H9 (cell line): ENCODE data around the gene ABCA3. TPM values are rescaled to one million over a fixed set of nuclear protein-coding genes. Genes with fewer than 3 reads are reported as not detected.
A peak's percentile ranks its signal among the peaks of the same experiment; 100 is the strongest.

Experiments used
- DNase-seq: peaks from one replicate; pipeline ENCODE4 v3.0.0-alpha.2; 2017
- H2AFZ ChIP-seq: one replicate; pipeline ENCODE4 v1.6.1; 2013; ENCODE audit warnings: mild to moderate bottlenecking, low read length, control low read depth, moderate library complexity
- H2AK5ac ChIP-seq: 2 replicates; pipeline ENCODE4 v1.6.1; 2013; ENCODE audit warnings: low read length, control low read depth, mixed read lengths; ENCODE audit not compliant: insufficient read length
- H2BK120ac ChIP-seq: one replicate; pipeline ENCODE4 v1.6.1; 2013; ENCODE audit warnings: low read depth, mild to moderate bottlenecking, low read length, control low read depth, inconsistent platforms; ENCODE audit not compliant: poor library complexity, severe bottlenecking
- H2BK12ac ChIP-seq: 2 replicates; pipeline ENCODE4 v1.6.1; 2013; ENCODE audit warnings: low read length, control low read depth, mixed read lengths, low read depth; ENCODE audit not compliant: insufficient read length
- H2BK15ac ChIP-seq: 2 replicates; pipeline ENCODE4 v1.6.1; 2013; ENCODE audit warnings: low read depth, low read length, control low read depth
- H2BK20ac ChIP-seq: one replicate; pipeline ENCODE4 v1.6.1; 2013; ENCODE audit warnings: low read depth, mild to moderate bottlenecking, low read length, control low read depth, inconsistent platforms; ENCODE audit not compliant: poor library complexity, severe bottlenecking
- H2BK5ac ChIP-seq: 2 replicates; pipeline ENCODE4 v1.6.1; 2013; ENCODE audit warnings: low read length, control low read depth, mixed read lengths; ENCODE audit not compliant: insufficient read length
- H3K14ac ChIP-seq: 2 replicates; pipeline ENCODE4 v1.6.1; 2013; ENCODE audit warnings: low read length, control low read depth; ENCODE audit not compliant: insufficient read depth
- H3K18ac ChIP-seq: 2 replicates; pipeline ENCODE4 v1.6.1; 2013; ENCODE audit warnings: low read depth, mild to moderate bottlenecking, mixed read lengths, low read length, control low read depth; ENCODE audit not compliant: insufficient read length
- H3K23ac ChIP-seq: 2 replicates; pipeline ENCODE4 v1.6.1; 2013; ENCODE audit warnings: low read length, control low read depth, mixed read lengths, low read depth; ENCODE audit not compliant: insufficient read length
- H3K23me2 ChIP-seq: 2 replicates; pipeline ENCODE4 v1.6.1; 2013; ENCODE audit warnings: low read depth, mild to moderate bottlenecking, mixed read lengths, low read length, control low read depth; ENCODE audit not compliant: insufficient read length, poor library complexity, severe bottlenecking
- H3K27ac ChIP-seq: 2 replicates; pipeline ENCODE4 v1.5.1; 2013; ENCODE audit warnings: low read length, control low read depth, mixed read lengths, low read depth; ENCODE audit not compliant: insufficient read length
- H3K27me3 ChIP-seq: 2 replicates; pipeline ENCODE4 v1.6.1; 2013; ENCODE audit warnings: low read length, control low read depth, inconsistent platforms; ENCODE audit not compliant: insufficient read depth
- H3K4ac ChIP-seq: 2 replicates; pipeline ENCODE4 v1.6.1; 2013; ENCODE audit warnings: low read depth, mild to moderate bottlenecking, control low read depth, inconsistent platforms, low read length, moderate library complexity
- H3K4me1 ChIP-seq: 2 replicates; pipeline ENCODE4 v1.6.1; 2013; ENCODE audit warnings: low read length, control low read depth, inconsistent platforms; ENCODE audit not compliant: insufficient read depth
- H3K4me2 ChIP-seq: 2 replicates; pipeline ENCODE4 v1.6.1; 2013; ENCODE audit warnings: low read length, control low read depth, mixed read lengths; ENCODE audit not compliant: insufficient read length, insufficient read depth
- H3K56ac ChIP-seq: 2 replicates; pipeline ENCODE4 v1.6.1; 2013; ENCODE audit warnings: low read depth, mild to moderate bottlenecking, mixed read lengths, low read length, control low read depth; ENCODE audit not compliant: insufficient read length
- H3K79me1 ChIP-seq: 2 replicates; pipeline ENCODE4 v1.6.1; 2013; ENCODE audit warnings: low read depth, mild to moderate bottlenecking, moderate library complexity, low read length, control low read depth, inconsistent platforms; ENCODE audit not compliant: insufficient read depth, poor library complexity, severe bottlenecking
- H3K79me2 ChIP-seq: 2 replicates; pipeline ENCODE4 v1.6.1; 2013; ENCODE audit warnings: low read length, control low read depth, inconsistent platforms; ENCODE audit not compliant: insufficient read depth
- H3K9ac ChIP-seq: 2 replicates; pipeline ENCODE4 v1.6.1; 2013; ENCODE audit warnings: low read length, control low read depth, mixed read lengths; ENCODE audit not compliant: insufficient read length; ENCODE audit errors: extremely low read depth
- H3K9me3 ChIP-seq: one replicate; pipeline ENCODE4 v1.6.1; 2013; ENCODE audit warnings: low read depth, low read length, inconsistent platforms; ENCODE audit not compliant: control insufficient read depth
- H3T11ph ChIP-seq: one replicate; pipeline ENCODE4 v1.6.1; 2013; ENCODE audit warnings: mild to moderate bottlenecking, low read length, control low read depth, inconsistent platforms
- H4K20me1 ChIP-seq: one replicate; pipeline ENCODE4 v1.6.1; 2013; ENCODE audit not compliant: control insufficient read depth, insufficient read length, insufficient read depth
- H4K5ac ChIP-seq: 2 replicates; pipeline ENCODE4 v1.6.1; 2013; ENCODE audit warnings: low read depth, mild to moderate bottlenecking, mixed read lengths, low read length, control low read depth; ENCODE audit not compliant: insufficient read length
- H4K8ac ChIP-seq: replicated peaks from 2 replicates; pipeline ENCODE4 v1.6.1; 2013; ENCODE audit warnings: low read length, control low read depth, mixed read lengths, low read depth; ENCODE audit not compliant: insufficient read length
- H4K91ac ChIP-seq: 2 replicates; pipeline ENCODE4 v1.6.1; 2013; ENCODE audit warnings: low read depth, mild to moderate bottlenecking, moderate library complexity, mixed read lengths, low read length, control low read depth; ENCODE audit not compliant: insufficient read length
- H3K27ac Mint-ChIP-seq, 3 experiments: 2 replicates in 2 of 3; 3 replicates in 1 of 3; pipeline ENCODE4 v1.8.0; 2020 to 2021; ENCODE audit warnings: mixed read lengths in 3 of 3, mild to moderate bottlenecking in 1 of 3, moderate library complexity in 1 of 3
- H3K27me3 Mint-ChIP-seq: 2 replicates; pipeline ENCODE4 v1.8.0; 2021; ENCODE audit warnings: low read depth, mild to moderate bottlenecking, moderate library complexity, mixed read lengths
- H3K36me3 Mint-ChIP-seq, 3 experiments: 2 replicates in 2 of 3; 3 replicates in 1 of 3; pipeline ENCODE4 v1.8.0; 2020 to 2021; ENCODE audit warnings: low read depth in 3 of 3, mixed read lengths in 3 of 3; ENCODE audit not compliant: insufficient read depth in 1 of 3
- H3K4me1 Mint-ChIP-seq, 2 experiments: 2 replicates each; pipeline ENCODE4 v1.8.0; 2020; ENCODE audit warnings: mixed read lengths in 2 of 2
- H3K4me3 Mint-ChIP-seq, 2 experiments: 2 replicates in 1 of 2; 3 replicates in 1 of 2; pipeline ENCODE4 v1.8.0; 2020 to 2021; ENCODE audit warnings: mild to moderate bottlenecking in 2 of 2, mixed read lengths in 2 of 2, moderate library complexity in 1 of 2
- H3K9me3 Mint-ChIP-seq, 2 experiments: 2 replicates in 1 of 2; 3 replicates in 1 of 2; pipeline ENCODE4 v1.8.0; 2020; ENCODE audit warnings: mild to moderate bottlenecking in 2 of 2, mixed read lengths in 2 of 2, moderate library complexity in 1 of 2
- WGBS: extraction: QIAGEN DNeasy Blood & Tissue Kit; methylation state at CpG from one replicate; pipeline ENCODE4 v1.1.7; 2013; ENCODE audit warnings: missing lambda C conversion rate, low lambda C conversion rate, mixed read lengths; ENCODE audit not compliant: insufficient read length; ENCODE audit errors: extremely low coverage; 5-methylcytosine and 5-hydroxymethylcytosine counted together
- microRNA-seq: library from miRNA; unstranded; fragments of <30 nt; microRNA quantifications from one replicate; pipeline ENCODE4, GENCODE V29; 2020; ENCODE audit warnings: borderline microRNAs expressed
- total RNA-seq: library from RNA; stranded (reverse); gene quantifications from 2 replicates; pipeline ENCODE4 v1.2.1, GENCODE V29; 2021
- TF ChIP-seq, protein P1 (sequence below): fragments of 200-600 bp; sonication (generic); conservative IDR thresholded peaks from 3 replicates; pipeline ENCODE4 v1.8.0; 2021; ENCODE audit warnings: antibody characterized with exemption, mild to moderate bottlenecking

Gene ABCA3
- total RNA-seq, 1 experiment from 2014 or later, result 8.0 TPM

DNA sequence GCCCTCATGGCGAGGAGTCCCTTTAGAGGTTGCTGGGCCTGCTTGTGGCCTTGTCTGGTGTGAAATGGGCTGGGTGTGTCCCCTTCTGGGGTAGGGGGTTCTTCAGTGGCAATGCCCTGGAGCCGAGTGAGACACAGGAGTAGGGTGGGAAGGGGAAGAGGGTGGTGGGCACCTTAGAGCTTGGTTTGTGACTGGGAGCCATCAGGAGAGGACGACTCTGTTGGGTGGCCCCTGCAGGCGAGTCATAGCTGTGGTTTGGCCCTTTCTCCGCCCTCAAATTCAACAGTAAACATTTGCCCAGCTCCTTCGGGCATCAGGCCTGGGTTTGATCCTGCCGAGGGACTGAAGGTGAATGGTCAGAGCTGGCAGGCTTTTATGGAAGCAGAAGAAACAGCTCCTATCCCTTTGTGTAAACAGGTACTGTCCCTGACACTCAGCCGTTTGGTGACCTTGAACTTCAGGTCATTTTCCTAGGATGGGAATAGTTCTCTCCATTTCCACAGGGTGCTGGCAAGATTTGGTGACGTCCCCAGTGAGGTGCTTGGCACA is 114.2 kb downstream of the ABCA3 start:
- no peaks in the 10 kb centered on the region for H3K79me1 ChIP-seq
- H4K91ac ChIP-seq, result no peak overlapping the region
- no peak overlapping the region for H3T11ph ChIP-seq
- no peak overlapping the region for H2AK5ac ChIP-seq
- H3K4me2 ChIP-seq, result no peak overlapping the region
- H3K9ac ChIP-seq, result no peak overlapping the region
- H2AFZ ChIP-seq, result no peak overlapping the region
- H3K18ac ChIP-seq, result no peak overlapping the region
- H3K36me3 Mint-ChIP-seq, result peaks cover 0 to 12% (median 10%) of the 10 kb centered on the region in 3 experiments; a peak in 6 of 7 replicates
- no peak overlapping the region for H3K27ac ChIP-seq
- no peak overlapping the region for H4K5ac ChIP-seq
- H3K9me3 ChIP-seq, result no peaks in the 10 kb centered on the region
- H2BK12ac ChIP-seq, result no peak overlapping the region
- H3K23me2 ChIP-seq, result no peaks in the 10 kb centered on the region
- H2BK20ac ChIP-seq, result no peak overlapping the region
- H3K27me3 ChIP-seq, result no peaks in the 10 kb centered on the region
- H3K27me3 Mint-ChIP-seq, result no peaks in the 10 kb centered on the region
- WGBS, result no CpG with 5 or more reads among the region's 9 CpGs
- H3K9me3 Mint-ChIP-seq, result no peaks in the 10 kb centered on the region
- H3K4me3 Mint-ChIP-seq, result peak overlapping the region in 1 of 2 experiments; percentile 33; a peak in 2 of 5 replicates
- no peak overlapping the region for H2BK5ac ChIP-seq
- DNase-seq, result no peak
- no peak overlapping the region for H2BK15ac ChIP-seq
- no peak overlapping the region for H3K23ac ChIP-seq
- peak overlapping the region in 2 of 3 experiments; percentile 19 to 74; a peak in 2 of 7 replicates for H3K27ac Mint-ChIP-seq
- H4K20me1 ChIP-seq, result no peaks in the 10 kb centered on the region
- TF ChIP-seq, protein P1, sequence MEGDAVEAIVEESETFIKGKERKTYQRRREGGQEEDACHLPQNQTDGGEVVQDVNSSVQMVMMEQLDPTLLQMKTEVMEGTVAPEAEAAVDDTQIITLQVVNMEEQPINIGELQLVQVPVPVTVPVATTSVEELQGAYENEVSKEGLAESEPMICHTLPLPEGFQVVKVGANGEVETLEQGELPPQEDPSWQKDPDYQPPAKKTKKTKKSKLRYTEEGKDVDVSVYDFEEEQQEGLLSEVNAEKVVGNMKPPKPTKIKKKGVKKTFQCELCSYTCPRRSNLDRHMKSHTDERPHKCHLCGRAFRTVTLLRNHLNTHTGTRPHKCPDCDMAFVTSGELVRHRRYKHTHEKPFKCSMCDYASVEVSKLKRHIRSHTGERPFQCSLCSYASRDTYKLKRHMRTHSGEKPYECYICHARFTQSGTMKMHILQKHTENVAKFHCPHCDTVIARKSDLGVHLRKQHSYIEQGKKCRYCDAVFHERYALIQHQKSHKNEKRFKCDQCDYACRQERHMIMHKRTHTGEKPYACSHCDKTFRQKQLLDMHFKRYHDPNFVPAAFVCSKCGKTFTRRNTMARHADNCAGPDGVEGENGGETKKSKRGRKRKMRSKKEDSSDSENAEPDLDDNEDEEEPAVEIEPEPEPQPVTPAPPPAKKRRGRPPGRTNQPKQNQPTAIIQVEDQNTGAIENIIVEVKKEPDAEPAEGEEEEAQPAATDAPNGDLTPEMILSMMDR, result no peak
- H3K4me1 Mint-ChIP-seq, result peaks cover 3% of the 10 kb centered on the region in 2 experiments; a peak in 1 of 4 replicates
- H3K4me1 ChIP-seq, result no peaks in the 10 kb centered on the region
- H3K14ac ChIP-seq, result no peak overlapping the region
- H4K8ac ChIP-seq, result no peak overlapping the region
- H3K4ac ChIP-seq, result no peak overlapping the region
- H3K56ac ChIP-seq, result no peak overlapping the region
- no peak overlapping the region for H2BK120ac ChIP-seq
- peaks cover 5% of the 10 kb centered on the region; the same call in 1 of the 2 replicates for H3K79me2 ChIP-seq

Small RNAs within 50 kb of the gene (microRNA-seq; reads per million reads assigned to microRNA genes)
- gene MIR3677 (not detected), gene MIR4717 (not detected)

Other genes with a start within 250 kb of the ABCA3 start
- 73.5 and 88.0 TPM in 2 replicates for gene PKD1, start 204.8 kb downstream of the ABCA3 start, total RNA-seq
- gene RAB26, start 192.1 kb downstream of the ABCA3 start, total RNA-seq, result 2.4 and 3.0 TPM in 2 replicates
- gene TRAF7, start 184.9 kb downstream of the ABCA3 start, total RNA-seq, result 105 and 108 TPM in 2 replicates
- 7.9 and 9.3 TPM in 2 replicates for gene CASKIN1, start 144.1 kb downstream of the ABCA3 start, total RNA-seq
- gene MLST8, start 135.3 kb downstream of the ABCA3 start, total RNA-seq, result 74.5 and 75.9 TPM in 2 replicates
- gene BRICD5, start 129.9 kb downstream of the ABCA3 start, total RNA-seq, result 10.8 and 11.9 TPM in 2 replicates
- gene PGP, start 125.9 kb downstream of the ABCA3 start, total RNA-seq, result 37.4 and 38.3 TPM in 2 replicates
- gene E4F1, start 117.1 kb downstream of the ABCA3 start, total RNA-seq, result 35.9 and 37.6 TPM in 2 replicates
- 2.5 TPM in 2 replicates for gene DNASE1L2, start 104.3 kb downstream of the ABCA3 start, total RNA-seq
- 90.0 and 95.4 TPM in 2 replicates for gene ECI1, start 89.1 kb downstream of the ABCA3 start, total RNA-seq
- gene RNPS1, start 72.6 kb downstream of the ABCA3 start, total RNA-seq, result 384 and 394 TPM in 2 replicates
- 61.6 and 62.2 TPM in 2 replicates for gene CCNF, start 88.7 kb upstream of the ABCA3 start, total RNA-seq
- 40.7 and 45.4 TPM in 2 replicates for gene TEDC2, start 119.4 kb upstream of the ABCA3 start, total RNA-seq
- gene NTN3, start 130.6 kb upstream of the ABCA3 start, total RNA-seq, result 1.3 TPM in 2 replicates
- 19.0 and 19.8 TPM in 2 replicates for gene TBC1D24, start 134.4 kb upstream of the ABCA3 start, total RNA-seq
- gene ATP6V0C, start 173.2 kb upstream of the ABCA3 start, total RNA-seq, result 176 and 184 TPM in 2 replicates
- gene AMDHD2, start 179.6 kb upstream of the ABCA3 start, total RNA-seq, result 56.4 and 61.5 TPM in 2 replicates
- not detected in 2 replicates for gene CEMP1, start 190.7 kb upstream of the ABCA3 start, total RNA-seq
- 32.8 and 34.0 TPM in 2 replicates for gene PDPK1, start 197.3 kb upstream of the ABCA3 start, total RNA-seq